NCI-H2196 treated with DMSO at 0.1 percent for 48 hours (cell line): ENCODE results near the gene HBG1.

Experiments
- DNase-seq: peaks from one replicate; lab custom pipeline; 2025; ENCODE audit not compliant: unreplicated experiment; lab: John Stamatoyannopoulos, UW

Gene HBG1

DNA sequence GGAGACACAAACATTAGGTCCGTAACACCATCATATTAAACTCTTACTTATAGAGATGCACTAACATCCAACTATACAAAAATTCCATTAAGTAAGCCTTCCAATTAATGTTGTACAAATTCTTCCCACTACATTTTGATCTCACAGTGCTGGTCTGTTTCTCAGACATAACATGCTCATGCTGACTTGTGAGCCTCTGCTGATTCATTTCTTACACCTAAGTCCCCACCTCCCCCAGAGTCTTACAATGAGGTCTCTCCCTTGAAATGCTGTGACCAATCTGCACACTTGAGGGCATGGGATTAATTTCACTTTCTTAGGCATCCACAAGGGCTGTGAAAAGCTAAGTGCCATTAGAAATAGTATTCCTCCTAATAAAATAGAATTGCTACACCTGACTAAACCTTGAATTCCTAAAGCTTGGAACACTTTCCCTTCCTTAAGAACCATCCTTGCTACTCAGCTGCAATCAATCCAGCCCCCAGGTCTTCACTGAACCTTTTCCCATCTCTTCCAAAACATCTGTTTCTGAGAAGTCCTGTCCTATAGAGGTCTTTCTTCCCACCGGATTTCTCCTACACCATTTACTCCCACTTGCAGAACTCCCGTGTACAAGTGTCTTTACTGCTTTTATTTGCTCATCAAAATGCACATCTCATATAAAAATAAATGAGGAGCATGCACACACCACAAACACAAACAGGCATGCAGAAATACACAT, 2.0 kb downstream of the HBG1 start:
- no peak for DNase-seq

- no peak for DNase-seq
These were observed 2.7 kb downstream of the HBG1 start for GRCh38 chr11:5246772-5247471.

DNA sequence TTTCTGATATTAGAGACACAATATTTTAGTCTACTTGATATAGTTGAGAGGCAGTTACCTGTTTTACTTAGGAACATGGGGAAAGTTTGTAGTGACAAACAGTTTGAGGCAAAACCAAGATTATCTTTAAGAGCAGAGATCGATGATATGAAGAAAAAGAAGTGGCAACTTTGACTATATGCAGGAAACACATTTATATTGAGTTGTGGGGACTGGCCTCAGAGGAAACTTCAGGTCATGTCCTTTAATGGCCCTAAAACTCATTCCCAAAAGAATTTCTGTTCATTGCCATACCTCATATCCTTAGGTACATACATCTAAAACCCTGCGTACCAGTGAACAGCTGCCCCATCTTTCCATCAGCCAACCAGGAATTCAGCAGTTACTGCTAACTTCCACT, 4.5 kb downstream of the HBG1 start:
- DNase-seq = no peak

DNA sequence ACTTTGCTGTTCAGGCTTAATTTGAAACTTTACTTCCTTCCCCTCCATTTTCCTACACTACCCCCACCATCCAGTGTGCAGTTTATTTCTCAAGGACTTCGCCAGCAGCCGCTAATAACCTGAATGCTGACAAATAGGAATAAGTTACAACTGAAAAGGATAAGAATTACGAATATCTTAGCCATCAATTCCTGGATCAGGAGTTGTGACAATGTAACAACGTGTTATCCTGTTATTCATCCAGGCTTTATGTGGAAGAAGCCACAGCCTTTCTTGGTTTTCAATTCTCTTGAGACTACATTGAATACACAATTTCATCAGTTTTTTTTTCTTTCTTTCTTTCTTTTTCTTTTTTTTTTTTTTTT, 5.9 kb downstream of the HBG1 start:
- DNase-seq = no peak

GRCh38 chr11:5242933-5243815, 6.5 kb downstream of the HBG1 start:
- DNase-seq = no peak

DNA sequence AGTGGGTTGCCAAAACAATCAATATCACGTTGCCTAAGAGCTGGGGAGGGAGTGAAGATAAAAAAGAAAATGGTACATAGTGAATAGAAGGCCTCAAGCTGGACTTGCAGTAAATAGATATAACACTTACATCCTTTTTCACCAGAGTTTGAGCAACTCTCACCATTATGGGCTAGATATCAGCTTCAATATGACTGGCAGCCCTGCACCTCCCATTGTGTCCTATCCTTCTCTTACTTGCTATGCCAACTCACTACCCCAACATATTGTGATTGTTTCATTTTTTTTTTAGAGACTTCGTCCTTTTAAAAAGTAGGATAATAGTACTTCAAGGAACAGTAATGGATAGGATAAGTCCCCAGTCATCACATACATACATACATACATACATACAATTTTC, 7.4 kb downstream of the HBG1 start:
- DNase-seq = no peak

GRCh38 chr11:5241458-5241857, 8.2 kb downstream of the HBG1 start:
- DNase-seq = no peak

DNA sequence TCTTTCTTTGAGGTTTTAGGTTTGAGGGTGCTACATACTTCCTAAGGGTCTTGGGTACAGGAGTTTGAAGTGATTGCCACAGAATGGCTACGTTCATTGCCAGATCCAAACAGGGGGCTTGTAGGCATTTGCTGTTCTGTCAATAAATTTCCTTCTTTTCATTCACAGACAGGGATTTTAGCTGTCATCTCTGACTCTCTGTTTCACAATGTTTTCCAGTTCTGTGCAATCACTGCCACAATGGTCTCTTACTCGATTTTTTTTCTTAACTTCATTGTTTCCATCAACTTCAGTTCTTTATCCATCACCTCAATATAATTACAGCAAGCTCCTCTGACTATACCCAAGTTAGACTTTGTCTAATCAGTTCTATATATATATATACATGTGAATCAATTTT, 9.2 kb downstream of the HBG1 start:
- DNase-seq = no peak

DNA sequence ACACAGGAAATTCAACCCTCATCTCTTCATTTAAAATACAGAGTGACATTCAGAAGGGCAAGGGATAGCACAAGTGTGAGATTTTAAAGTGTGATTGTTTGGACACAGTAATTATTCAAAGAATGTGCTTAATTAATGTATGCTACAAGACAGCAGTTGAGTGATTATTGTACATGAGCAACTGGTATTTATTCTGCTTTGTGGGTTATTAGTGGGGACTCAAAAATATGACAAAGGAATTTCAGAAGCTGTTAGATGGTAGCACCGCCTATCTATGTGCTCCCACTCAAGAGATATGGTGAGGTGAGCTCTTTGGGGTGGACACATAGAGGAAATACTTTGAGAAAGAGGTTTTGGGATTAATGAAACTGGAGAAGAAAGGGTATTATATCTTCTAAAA, 9.6 kb downstream of the HBG1 start:
- no peak for DNase-seq

DNA sequence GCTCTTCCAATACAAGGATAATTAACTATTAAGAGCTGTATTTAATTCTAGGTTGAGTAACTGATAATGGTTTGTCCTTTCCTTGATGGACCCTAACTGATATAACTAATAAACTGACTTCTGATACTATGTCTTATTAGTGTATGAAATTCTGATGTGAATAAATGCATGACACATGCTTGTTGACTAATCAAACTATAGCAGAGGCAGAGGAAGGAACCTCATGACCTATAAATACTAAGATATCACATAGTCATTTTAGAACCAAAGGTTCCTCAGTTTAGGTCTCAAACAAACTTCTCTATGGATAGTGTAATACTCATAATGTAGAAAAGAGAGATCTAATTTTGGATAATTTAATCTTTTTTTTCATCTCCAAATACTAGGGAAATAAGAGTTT, 10.6 kb downstream of the HBG1 start:
- DNase-seq = no peak

DNA sequence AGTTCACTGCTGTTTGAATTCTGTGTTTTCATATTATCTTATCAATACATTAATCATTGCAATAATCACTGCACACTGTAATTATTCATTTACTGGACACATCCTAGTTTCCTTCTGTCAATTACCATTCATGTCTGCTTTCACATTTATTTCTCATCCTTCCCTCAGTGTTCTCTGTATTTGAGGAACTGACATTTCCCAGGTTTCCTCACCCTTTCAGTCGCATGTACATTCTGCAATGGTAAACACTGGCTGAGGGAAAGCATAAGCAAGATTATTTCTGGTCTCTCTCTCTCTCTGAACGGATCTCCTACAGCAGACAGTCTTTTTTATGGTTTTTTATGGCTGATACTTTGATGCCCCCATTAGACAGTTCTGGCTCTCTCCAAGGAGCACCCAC, 11.2 kb downstream of the HBG1 start:
- DNase-seq = no peak

- no peak for DNase-seq
These were observed 12.2 kb downstream of the HBG1 start for GRCh38 chr11:5237420-5237819.

DNA sequence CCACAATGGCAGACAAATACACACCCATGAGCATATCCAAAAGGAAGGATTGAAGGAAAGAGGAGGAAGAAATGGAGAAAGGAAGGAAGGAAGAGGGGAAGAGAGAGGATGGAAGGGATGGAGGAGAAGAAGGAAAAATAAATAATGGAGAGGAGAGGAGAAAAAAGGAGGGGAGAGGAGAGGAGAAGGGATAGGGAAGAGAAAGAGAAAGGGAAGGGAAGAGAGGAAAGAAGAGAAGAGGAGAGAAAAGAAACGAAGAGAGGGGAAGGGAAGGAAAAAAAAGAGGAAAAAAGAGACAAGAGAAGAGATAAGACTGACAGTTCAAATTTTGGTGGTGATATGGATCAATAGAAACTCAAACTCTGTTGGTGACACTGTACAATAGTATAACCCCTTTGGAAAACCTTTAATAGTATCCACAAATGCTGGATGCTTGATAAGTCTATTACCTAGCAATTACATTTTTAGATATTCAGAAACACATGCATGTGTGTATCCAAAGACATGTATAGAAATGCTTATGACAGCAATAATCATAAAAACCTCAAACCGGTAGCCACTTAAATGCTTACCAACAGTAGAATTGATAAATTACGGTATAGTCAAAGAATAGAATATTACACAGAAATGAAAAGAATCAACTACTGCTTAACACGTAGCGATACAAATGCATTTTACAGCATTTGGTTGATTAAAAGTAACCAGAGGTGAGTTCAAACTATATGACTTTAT, 14.1 kb downstream of the HBG1 start:
- no peak for DNase-seq

DNA sequence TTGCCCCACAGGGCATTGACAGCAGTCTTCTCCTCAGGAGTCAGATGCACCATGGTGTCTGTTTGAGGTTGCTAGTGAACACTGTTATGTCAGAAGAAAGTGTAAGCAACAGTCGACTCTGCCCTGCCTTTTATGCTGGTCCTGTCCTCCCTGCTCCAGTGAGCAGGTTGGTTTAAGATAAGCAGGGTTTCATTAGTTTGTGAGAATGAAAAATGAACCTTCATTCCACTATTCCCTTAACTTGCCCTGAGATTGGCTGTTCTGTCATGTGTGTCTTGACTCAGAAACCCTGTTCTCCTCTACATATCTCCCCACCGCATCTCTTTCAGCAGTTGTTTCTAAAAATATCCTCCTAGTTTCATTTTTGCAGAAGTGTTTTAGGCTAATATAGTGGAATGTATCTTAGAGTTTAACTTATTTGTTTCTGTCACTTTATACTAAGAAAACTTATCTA, 15.2 kb downstream of the HBG1 start, which contains the start of gene HBD:
Gene HBD (minus strand): TSS at position 103 of the 454 bp plus-strand sequence. CDS start 50 bp downstream, at position 53.
- DNase-seq = no peak

DNA sequence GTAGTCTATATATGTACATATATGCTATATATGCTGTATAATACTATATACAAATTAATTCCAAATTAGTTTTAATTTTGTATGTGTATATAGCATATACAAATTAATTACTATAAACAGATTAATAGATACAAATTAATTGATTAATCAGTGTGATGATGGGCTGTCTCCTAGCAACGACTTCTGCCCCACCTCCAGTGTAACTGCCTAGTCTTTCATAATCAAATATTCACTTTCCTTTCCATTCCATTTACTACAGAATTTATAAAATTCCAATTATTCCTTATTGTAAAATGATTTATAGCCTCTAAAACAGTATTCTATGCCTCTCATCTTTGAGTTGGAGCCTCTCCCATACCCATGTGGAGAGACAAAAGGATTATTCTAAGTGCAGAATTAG, 16.4 kb downstream of the HBG1 start:
- DNase-seq = no peak

- no peak for DNase-seq
These were observed 16.8 kb downstream of the HBG1 start for GRCh38 chr11:5232821-5233220.

DNA sequence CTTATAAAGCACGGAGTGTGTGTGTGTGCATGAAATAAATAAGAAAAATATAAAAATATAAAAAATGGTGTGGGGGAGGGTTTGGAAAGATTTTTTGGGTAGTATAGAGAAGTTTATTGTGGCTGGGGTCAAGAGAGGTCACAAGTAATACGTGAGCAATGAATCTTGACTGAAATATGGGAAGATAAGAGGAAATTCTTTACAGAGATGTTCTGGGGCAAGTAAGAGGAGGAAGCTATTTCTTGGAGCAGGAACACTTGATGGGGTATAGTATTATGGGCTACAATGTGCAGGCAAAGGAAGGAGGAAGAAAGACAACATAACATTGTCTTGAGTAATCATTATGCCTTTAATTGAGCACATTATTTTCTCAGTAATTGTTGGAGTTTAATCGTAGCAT, 17.5 kb downstream of the HBG1 start:
- no peak for DNase-seq

DNA sequence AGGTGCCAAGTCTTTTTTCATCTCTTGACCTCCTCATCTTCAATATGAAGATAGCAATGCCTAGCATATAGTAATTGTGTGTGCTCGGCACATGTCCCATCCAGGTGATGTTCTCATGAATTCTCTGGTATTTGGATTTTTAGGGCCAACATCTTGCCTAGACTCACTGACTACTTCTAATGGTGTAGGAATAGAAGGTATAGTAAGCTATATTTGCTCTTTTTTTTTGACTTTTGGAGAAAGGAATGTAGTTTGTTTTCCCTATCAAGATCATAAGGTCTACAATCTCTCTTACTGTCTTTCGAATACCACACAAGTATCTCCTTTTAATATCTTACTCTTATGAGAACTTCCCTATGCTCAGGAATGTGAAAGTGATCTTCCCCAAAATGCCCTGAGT, 18.5 kb downstream of the HBG1 start:
- no peak for DNase-seq

- DNase-seq = no peak
These were observed 19.4 kb downstream of the HBG1 start for GRCh38 chr11:5230266-5230665.

DNA sequence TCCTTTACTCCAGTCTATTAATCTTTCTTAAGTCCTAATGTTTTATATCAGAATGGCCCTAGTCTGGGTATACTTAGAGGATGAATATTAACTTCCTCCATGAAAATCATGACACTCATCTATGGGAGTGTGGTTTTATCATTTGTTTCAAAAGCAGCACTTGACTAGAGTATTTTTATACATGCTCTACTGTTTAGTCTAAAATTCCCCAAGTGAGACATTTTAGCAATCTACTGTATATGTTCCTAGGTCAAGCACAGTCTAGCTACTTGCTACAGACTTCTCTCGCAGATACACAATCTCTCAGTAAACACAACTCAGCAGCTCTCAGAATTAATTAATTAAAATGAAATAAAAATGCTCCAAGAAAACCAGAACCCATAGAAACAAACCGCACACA, 19.9 kb downstream of the HBG1 start:
- DNase-seq = no peak

GRCh38 chr11:5229356-5229755, 20.3 kb downstream of the HBG1 start:
- no peak for DNase-seq
